K562 (cell line): ENCODE measurements around the gene FAM120B. TPM values are rescaled to one million over a fixed set of nuclear protein-coding genes. Genes with fewer than 3 reads are reported as not detected.

ENCODE experiments used
- ATAC-seq: fragments of 200-7000 bp; cut with Tn5 transposase; 3 replicates; pipeline ENCODE4 v1.9.1; 2020; ENCODE audit warnings: moderate library complexity
- BruUV-seq: library from RNA; stranded (reverse); fragments of 400-500 nt; replicated peaks from 2 replicates; lab custom pipeline; 2021; lab: Mats Ljungman, UMichigan
- CTCF ChIA-PET: fragments of 300-600 bp; formaldehyde crosslinking; extraction: SDS; loops from one replicate; lab custom pipeline; 2021; ENCODE audit warnings: low intra/inter-chr PET ratio; lab: Yijun Ruan, JAX
- POLR2A ChIA-PET: fragments of 300-600, 350-650 bp; sonication (Branson Sonifier 250); formaldehyde crosslinking; extraction: SDS; loops from one replicate; lab custom pipeline; 2021; ENCODE audit warnings: antibody characterized with exemption, inconsistent platforms; lab: Yijun Ruan, JAX
- DNase-seq, 4 experiments: peaks; one replicate each; pipeline versions ENCODE4 v3.0.0 to v3.0.0-alpha.2; 2011 to 2018; ENCODE audit warnings: low spot score in 3 of 4, mixed read lengths in 3 of 4; ENCODE audit errors: extremely low read depth in 1 of 4
- FAIRE-seq: peaks from 2 replicates; lab custom pipeline; 2011; peaks lifted over from hg19 to GRCh38; lab: Jason Lieb, UNC
- H2AFZ ChIP-seq: 2 replicates; pipeline ENCODE4 v1.6.0; 2011; ENCODE audit warnings: low read depth, low read length, control low read depth, inconsistent platforms
- H3K27ac ChIP-seq: fragments of 200-600 bp; 3 replicates; pipeline ENCODE4 v1.8.0; 2011; ENCODE audit warnings: low read depth, mild to moderate bottlenecking, control low read depth, inconsistent platforms, low read length, moderate library complexity, mixed read lengths; ENCODE audit errors: extremely low read depth
- H3K27me3 ChIP-seq, 2 experiments: fragments of 300-600 bp in 1 of 2; 2 replicates in 1 of 2; 3 replicates in 1 of 2; pipeline versions ENCODE4 v1.6.0 to v1.8.0; 2011; ENCODE audit warnings: inconsistent platforms in 2 of 2, low read length in 2 of 2, mild to moderate bottlenecking in 1 of 2, mixed read lengths in 1 of 2, moderate library complexity in 1 of 2; ENCODE audit not compliant: control insufficient read depth in 2 of 2, insufficient read depth in 2 of 2
- H3K36me3 ChIP-seq: fragments of 300-600 bp; 3 replicates; pipeline ENCODE4 v1.8.0; 2011; ENCODE audit warnings: mild to moderate bottlenecking, low read length, inconsistent platforms; ENCODE audit not compliant: control insufficient read depth, insufficient read depth
- H3K4me1 ChIP-seq, 2 experiments: fragments of 200-600 bp in 1 of 2; replicated peaks in 1 of 2; 2 replicates in 1 of 2; 3 replicates in 1 of 2; pipeline versions ENCODE4 v1.5.1 to v1.8.0; 2011; ENCODE audit warnings: inconsistent platforms in 2 of 2, low read length in 2 of 2, mild to moderate bottlenecking in 1 of 2, mixed read lengths in 1 of 2, moderate library complexity in 1 of 2; ENCODE audit not compliant: control insufficient read depth in 2 of 2, insufficient read depth in 2 of 2
- H3K4me2 ChIP-seq: 2 replicates; pipeline ENCODE4 v1.6.1; 2011; ENCODE audit warnings: low read length, control low read depth, inconsistent platforms, mixed read lengths; ENCODE audit not compliant: insufficient read depth
- H3K4me3 ChIP-seq: fragments of 200-600 bp; sonication (generic), shearing (Covaris generic); 2 replicates; pipeline ENCODE4 v1.5.1; 2016; ENCODE audit warnings: control low read depth, inconsistent platforms
- H3K79me2 ChIP-seq: fragments of 200-600 bp; 3 replicates; pipeline ENCODE4 v1.8.0; 2011; ENCODE audit warnings: low read length, inconsistent platforms; ENCODE audit not compliant: control insufficient read depth, insufficient read depth
- H3K9ac ChIP-seq, 2 experiments: 2 replicates each; pipeline versions ENCODE4 v1.6.0 to v1.6.1; 2011; ENCODE audit warnings: low read depth in 2 of 2, low read length in 2 of 2, control low read depth in 1 of 2, inconsistent platforms in 1 of 2, mild to moderate bottlenecking in 1 of 2, mixed read lengths in 1 of 2; ENCODE audit not compliant: insufficient read depth in 1 of 2
- H3K9me1 ChIP-seq: one replicate; pipeline ENCODE4 v1.6.0; 2011; ENCODE audit warnings: inconsistent platforms, mild to moderate bottlenecking, low read length, moderate library complexity; ENCODE audit not compliant: control insufficient read depth, insufficient read depth
- H3K9me3 ChIP-seq: replicated peaks from 2 replicates; pipeline ENCODE4 v1.5.1; 2011; ENCODE audit warnings: low read depth, low read length, inconsistent platforms; ENCODE audit not compliant: control insufficient read depth, insufficient read depth
- H4K20me1 ChIP-seq: replicated peaks from 2 replicates; pipeline ENCODE4 v1.6.1; 2011; ENCODE audit warnings: low read length, inconsistent platforms, mixed read lengths; ENCODE audit not compliant: control insufficient read depth, insufficient read depth
- BHLHE40 ChIP-seq: IDR thresholded peaks from 2 replicates; pipeline ENCODE4 v1.6.1; 2011; ENCODE audit warnings: low read length, improper control_type of control experiment
- MAFK ChIP-seq: IDR thresholded peaks from 2 replicates; pipeline ENCODE4 v1.6.1; 2011; ENCODE audit warnings: low read length, improper control_type of control experiment
- NR3C1 ChIP-seq: sonication (generic); formaldehyde crosslinking; IDR thresholded peaks from 2 replicates; pipeline ENCODE4 v1.8.1; 2022; ENCODE audit warnings: missing genetic modification reagents
- TRIM25 ChIP-seq: fragments of 450-650 bp; IDR thresholded peaks from 2 replicates; pipeline ENCODE4 v1.7.0; 2016; ENCODE audit warnings: borderline replicate concordance
- ZKSCAN1 ChIP-seq: fragments of 150-350 bp; IDR thresholded peaks from 2 replicates; pipeline ENCODE4 v1.6.1; 2016; ENCODE audit warnings: low read depth, low read length
- ZKSCAN3 ChIP-seq: fragments of 250-450 bp; sonication (Bioruptor Pico); IDR thresholded peaks from 2 replicates; pipeline ENCODE4 v1.4.0; 2020
- ZNF3 ChIP-seq: fragments of 250-450 bp; sonication (Bioruptor Pico); IDR thresholded peaks from 2 replicates; pipeline ENCODE4 v1.5.0; 2021; ENCODE audit warnings: mild to moderate bottlenecking, moderate library complexity
- ZNF766 ChIP-seq: fragments of 200-800 bp; sonication (Bioruptor generic); conservative IDR thresholded peaks from 2 replicates; pipeline ENCODE4 v1.6.1; 2016; ENCODE audit warnings: missing genetic modification characterization, missing compliant biosample characterization
- ZSCAN32 ChIP-seq: fragments of 450-650 bp; formaldehyde crosslinking; IDR thresholded peaks from 2 replicates; pipeline ENCODE4 v1.4.0; 2020; ENCODE audit warnings: mild to moderate bottlenecking, moderate library complexity
- WGBS: fragments of 100-300 bp; shearing (Covaris generic); methylation state at CpG from one replicate; pipeline ENCODE4 v1.1.6; 2016; ENCODE audit warnings: low coverage, mixed read lengths; ENCODE audit not compliant: insufficient coverage; ENCODE audit errors: missing lambda C conversion rate; 5-methylcytosine and 5-hydroxymethylcytosine counted together
- in situ Hi-C: fragments of 300-500 bp; cut with MboI; formaldehyde crosslinking; loops from 4 replicates; pipeline ENCODE4 v1.15.0; 2018; ENCODE audit warnings: inconsistent platforms, mixed read lengths
- intact Hi-C: fragments of 100-400 bp; cut with micrococcal nuclease; formaldehyde crosslinking; loops from 2 replicates; pipeline ENCODE4 v1.14.2; 2022
- polyA plus RNA-seq, 8 experiments: library from polyadenylated mRNA; depleted of rRNA in 4 of 8; stranded (reverse) in 5 of 8; unstranded in 3 of 8; fragments of >200 nt; fragmentation: Nextera tagmentation in 2 of 8; fragmentation: Illumina TruSeq in 1 of 8; extraction: Ambion mirVana in 2 of 8; extraction: Trizol in 1 of 8; gene quantifications; 2 replicates each; pipeline versions ENCODE4 v1.2.1 to v1.2.3, GENCODE V29; 2011 to 2014; ENCODE audit warnings: inconsistent platforms in 1 of 8, missing spikeins in 1 of 8
- total RNA-seq, 7 experiments: library from RNA; depleted of rRNA in 6 of 7; stranded (reverse); fragments of >200 nt in 6 of 7; fragmentation: Illumina TruSeq in 2 of 7; extraction: Trizol in 2 of 7; gene quantifications; 2 replicates each; pipeline versions ENCODE4 v1.2.1 to v1.2.3, GENCODE V29; 2011 to 2021; ENCODE audit warnings: low replicate concordance in 1 of 7
- TF ChIP-seq, protein P1 (sequence below), 2 experiments: fragments of 450-650 bp; IDR thresholded peaks; 2 replicates each; pipeline ENCODE4 v1.6.1; 2016; ENCODE audit warnings: mild to moderate bottlenecking in 2 of 2, borderline replicate concordance in 1 of 2, low read depth in 1 of 2, moderate library complexity in 1 of 2
- TF ChIP-seq, protein P2 (sequence below): fragments of 250-450 bp; sonication (Bioruptor Pico); IDR thresholded peaks from 2 replicates; pipeline ENCODE4 v1.5.0; 2020; ENCODE audit warnings: mild to moderate bottlenecking, borderline replicate concordance

Gene FAM120B
- total and polyA plus RNA-seq, 9 of the 15 experiments (the other 6 are each of a cell fraction or from before 2014, with no cell fraction given): 3.5 to 22.6 (median 14.7) TPM

DNA sequence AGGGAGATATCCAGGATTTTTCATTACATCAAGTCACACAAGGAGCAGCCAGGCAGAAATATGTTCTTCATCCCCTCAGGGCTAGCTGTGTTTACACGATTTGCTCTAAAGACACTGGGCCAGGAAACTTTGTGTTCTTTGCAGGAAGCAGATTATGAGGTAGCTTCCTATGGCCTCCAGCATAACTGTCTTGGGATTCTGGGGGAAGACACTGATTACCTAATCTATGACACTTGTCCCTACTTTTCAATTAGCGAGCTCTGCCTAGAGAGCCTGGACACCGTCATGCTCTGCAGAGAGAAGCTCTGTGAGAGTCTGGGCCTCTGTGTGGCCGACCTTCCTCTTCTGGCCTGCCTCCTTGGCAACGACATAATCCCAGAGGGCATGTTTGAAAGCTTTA is 11.2 kb downstream of the FAM120B start:
- ChIA-PET POLR2A (interaction anchor here (0.7 to 1.2 kb wide), 3 partner anchors 9 to 12 kb away, joined by 3 read pairs; no protein-coding TSS in a partner anchor), CTCF (no interaction called here)
- no peaks in the 10 kb centered on the region for H3K9me3 ChIP-seq
- H3K27me3 ChIP-seq: no peaks in the 10 kb centered on the region
- no peaks in the 10 kb centered on the region for H3K4me1 ChIP-seq
- no peak overlapping the region for H3K4me3 ChIP-seq
- H3K36me3 ChIP-seq: peaks cover 31% of the 10 kb centered on the region; the same call in 1 of the 3 replicates
- ATAC-seq (no peak), FAIRE-seq (no peak), DNase-seq (no peak)
- no peak overlapping the region for H3K27ac ChIP-seq
- peaks cover 21% of the 10 kb centered on the region for H3K79me2 ChIP-seq
- H3K4me2 ChIP-seq: no peak overlapping the region
- H3K9ac ChIP-seq: no peak overlapping the region
- WGBS: 91% methylated on average over 5 of the region's 5 CpGs
- H3K9me1 ChIP-seq: peaks cover 2% of the 10 kb centered on the region
- in situ Hi-C loops: no loop called here
- intact Hi-C loops: no loop called here
- no peak overlapping the region for H2AFZ ChIP-seq
- no TSS peak for BruUV-seq
- peaks cover 9% of the 10 kb centered on the region; the same call in 1 of the 2 replicates for H4K20me1 ChIP-seq
- TF ChIP-seq, protein P1, sequence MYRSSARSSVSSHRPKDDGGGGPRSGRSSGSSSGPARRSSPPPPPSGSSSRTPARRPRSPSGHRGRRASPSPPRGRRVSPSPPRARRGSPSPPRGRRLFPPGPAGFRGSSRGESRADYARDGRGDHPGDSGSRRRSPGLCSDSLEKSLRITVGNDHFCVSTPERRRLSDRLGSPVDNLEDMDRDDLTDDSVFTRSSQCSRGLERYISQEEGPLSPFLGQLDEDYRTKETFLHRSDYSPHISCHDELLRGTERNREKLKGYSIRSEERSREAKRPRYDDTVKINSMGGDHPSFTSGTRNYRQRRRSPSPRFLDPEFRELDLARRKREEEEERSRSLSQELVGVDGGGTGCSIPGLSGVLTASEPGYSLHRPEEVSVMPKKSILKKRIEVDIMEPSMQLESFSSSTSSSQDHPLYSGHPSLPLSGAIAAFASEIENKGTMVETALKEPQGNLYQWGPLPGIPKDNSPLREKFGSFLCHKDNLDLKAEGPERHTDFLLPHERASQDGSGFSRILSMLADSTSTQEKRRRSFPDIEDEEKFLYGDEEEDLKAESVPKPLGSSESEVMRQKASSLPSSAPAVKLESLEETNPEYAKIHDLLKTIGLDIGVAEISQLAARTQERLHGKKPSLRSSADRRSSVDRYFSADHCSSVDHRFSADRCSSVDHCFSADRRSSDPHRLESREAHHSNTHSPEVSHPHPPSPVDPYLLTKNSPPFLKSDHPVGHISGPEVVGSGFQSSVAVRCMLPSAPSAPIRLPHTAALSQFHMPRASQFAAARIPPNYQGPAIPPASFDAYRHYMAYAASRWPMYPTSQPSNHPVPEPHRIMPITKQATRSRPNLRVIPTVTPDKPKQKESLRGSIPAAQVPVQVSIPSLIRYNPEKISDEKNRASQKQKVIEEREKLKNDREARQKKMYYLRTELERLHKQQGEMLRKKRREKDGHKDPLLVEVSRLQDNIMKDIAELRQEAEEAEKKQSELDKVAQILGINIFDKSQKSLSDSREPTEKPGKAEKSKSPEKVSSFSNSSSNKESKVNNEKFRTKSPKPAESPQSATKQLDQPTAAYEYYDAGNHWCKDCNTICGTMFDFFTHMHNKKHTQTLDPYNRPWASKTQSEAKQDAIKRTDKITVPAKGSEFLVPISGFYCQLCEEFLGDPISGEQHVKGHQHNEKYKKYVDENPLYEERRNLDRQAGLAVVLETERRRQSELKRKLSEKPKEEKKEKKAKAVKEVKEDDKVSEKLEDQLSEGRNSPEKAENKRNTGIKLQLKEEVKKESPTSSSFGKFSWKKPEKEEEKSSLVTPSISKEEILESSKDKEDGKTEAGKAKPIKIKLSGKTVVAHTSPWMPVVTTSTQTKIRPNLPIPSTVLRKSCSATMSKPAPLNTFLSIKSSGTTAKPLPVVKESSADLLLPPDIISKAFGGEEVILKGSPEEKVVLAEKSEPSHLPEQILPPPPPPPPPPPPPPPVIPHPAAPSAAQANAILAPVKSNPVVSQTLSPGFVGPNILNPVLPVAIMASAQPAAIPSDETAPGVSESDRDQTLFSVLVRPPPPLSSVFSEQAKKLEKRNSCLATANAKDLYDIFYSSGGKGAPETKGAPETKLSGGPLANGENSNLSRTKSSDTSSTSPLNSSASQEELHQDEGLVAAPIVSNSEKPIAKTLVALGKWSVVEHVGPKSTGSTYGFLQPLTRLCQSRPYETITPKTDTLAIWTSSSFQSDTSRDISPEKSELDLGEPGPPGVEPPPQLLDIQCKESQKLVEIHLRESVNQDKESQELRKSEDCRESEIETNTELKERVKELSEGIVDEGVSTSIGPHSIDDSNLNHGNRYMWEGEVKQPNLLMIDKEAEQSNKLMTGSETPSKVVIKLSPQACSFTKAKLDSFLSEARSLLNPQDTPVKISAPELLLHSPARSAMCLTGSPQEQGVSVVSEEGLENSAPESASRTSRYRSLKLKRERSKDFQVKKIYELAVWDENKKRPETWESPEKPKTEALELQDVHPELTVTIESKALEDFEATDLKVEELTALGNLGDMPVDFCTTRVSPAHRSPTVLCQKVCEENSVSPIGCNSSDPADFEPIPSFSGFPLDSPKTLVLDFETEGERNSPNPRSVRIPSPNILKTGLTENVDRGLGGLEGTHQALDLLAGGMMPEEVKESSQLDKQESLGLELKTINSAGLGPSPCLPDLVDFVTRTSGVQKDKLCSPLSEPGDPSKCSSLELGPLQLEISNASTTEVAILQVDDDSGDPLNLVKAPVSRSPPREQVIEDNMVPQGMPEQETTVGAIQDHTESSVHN (IDR thresholded peaks at IDR 0.05; ENCODE audit: borderline replicate concordance in 1 of 2, low read depth in 1 of 2): no peak
- TF ChIP-seq NR3C1 (CRISPR knock-in tag) (no peak), ZKSCAN3 (no peak), MAFK (no peak), BHLHE40 (no peak), ZNF3 (CRISPR knock-in tag) (no peak), ZSCAN32 (CRISPR knock-in tag) (no peak), ZNF766 (CRISPR knock-in tag) (no peak), TRIM25 (no peak), ZKSCAN1 (no peak)
- TF ChIP-seq, protein P2, sequence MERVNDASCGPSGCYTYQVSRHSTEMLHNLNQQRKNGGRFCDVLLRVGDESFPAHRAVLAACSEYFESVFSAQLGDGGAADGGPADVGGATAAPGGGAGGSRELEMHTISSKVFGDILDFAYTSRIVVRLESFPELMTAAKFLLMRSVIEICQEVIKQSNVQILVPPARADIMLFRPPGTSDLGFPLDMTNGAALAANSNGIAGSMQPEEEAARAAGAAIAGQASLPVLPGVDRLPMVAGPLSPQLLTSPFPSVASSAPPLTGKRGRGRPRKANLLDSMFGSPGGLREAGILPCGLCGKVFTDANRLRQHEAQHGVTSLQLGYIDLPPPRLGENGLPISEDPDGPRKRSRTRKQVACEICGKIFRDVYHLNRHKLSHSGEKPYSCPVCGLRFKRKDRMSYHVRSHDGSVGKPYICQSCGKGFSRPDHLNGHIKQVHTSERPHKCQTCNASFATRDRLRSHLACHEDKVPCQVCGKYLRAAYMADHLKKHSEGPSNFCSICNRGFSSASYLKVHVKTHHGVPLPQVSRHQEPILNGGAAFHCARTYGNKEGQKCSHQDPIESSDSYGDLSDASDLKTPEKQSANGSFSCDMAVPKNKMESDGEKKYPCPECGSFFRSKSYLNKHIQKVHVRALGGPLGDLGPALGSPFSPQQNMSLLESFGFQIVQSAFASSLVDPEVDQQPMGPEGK (CRISPR knock-in tag): no peak
